ENCODE data around the gene SNRK. TPM values are rescaled to one million over a fixed set of nuclear protein-coding genes. Genes with fewer than 3 reads are reported as not detected.

SNRK gene
- total and polyA plus RNA-seq, 2 of the 13 experiments (the other 11 are each of a cell fraction or from before 2014, with no cell fraction given): 11.4 to 16.1 TPM

GRCh38 chr3:43288850-43289249 is 2.5 kb downstream of the SNRK start (continued):
- TF ChIP-seq BCLAF1 (IDR thresholded peaks at IDR 0.05) (no peak), LCORL (IDR thresholded peaks at IDR 0.05) (no peak), LCORL (CRISPR knock-in tag; IDR thresholded peaks at IDR 0.05) (peak; percentile 57), ZNF816 (CRISPR knock-in tag; IDR thresholded peaks at IDR 0.05; ENCODE audit: borderline replicate concordance) (no peak), ZMYM3 (CRISPR knock-in tag; IDR thresholded peaks at IDR 0.05) (peak; percentile 39; the same call in 1 of the 2 replicates), GMEB1 (CRISPR knock-in tag; IDR thresholded peaks at IDR 0.05; ENCODE audit: borderline replicate concordance) (no peak), TEAD3 (CRISPR knock-in tag; optimal IDR thresholded peaks at IDR 0.05; ENCODE audit: borderline replicate concordance) (peak; percentile 86), U2AF2 (IDR thresholded peaks at IDR 0.05; ENCODE audit: low read depth, low read length) (no peak), GABPB1 (CRISPR knock-in tag; IDR thresholded peaks at IDR 0.05) (no peak), ZNF34 (CRISPR knock-in tag; IDR thresholded peaks at IDR 0.05; ENCODE audit: borderline replicate concordance) (no peak), ATF3 (CRISPR knock-in tag; IDR thresholded peaks at IDR 0.05) (no peak), TCF7 (IDR thresholded peaks at IDR 0.05; ENCODE audit: low read depth) (peak; percentile 52; the same call in 1 of the 2 replicates), ZNF256 (CRISPR knock-in tag; conservative IDR thresholded peaks at IDR 0.05) (no peak), HHEX (CRISPR knock-in tag; IDR thresholded peaks at IDR 0.05) (no peak), THAP9 (CRISPR knock-in tag; IDR thresholded peaks at IDR 0.05; ENCODE audit: borderline replicate concordance) (no peak), ZSCAN21 (CRISPR knock-in tag; IDR thresholded peaks at IDR 0.05; ENCODE audit: borderline replicate concordance) (no peak), KAT7 (CRISPR knock-in tag; IDR thresholded peaks at IDR 0.05; ENCODE audit: borderline replicate concordance) (peak; percentile 76; the same call in 1 of the 2 replicates), CC2D1A (CRISPR knock-in tag; IDR thresholded peaks at IDR 0.05) (no peak), TP53 (CRISPR knock-in tag; conservative IDR thresholded peaks at IDR 0.05) (no peak), ZNF430 (CRISPR knock-in tag; IDR thresholded peaks at IDR 0.05) (no peak), HNRNPL (IDR thresholded peaks at IDR 0.05; ENCODE audit: low read depth, low read length) (no peak), RBM22 (optimal IDR thresholded peaks at IDR 0.05; ENCODE audit: low read length) (no peak), ZNF83 (CRISPR knock-in tag; IDR thresholded peaks at IDR 0.05; ENCODE audit: borderline replicate concordance) (no peak)
- TF ChIP-seq, protein P1, sequence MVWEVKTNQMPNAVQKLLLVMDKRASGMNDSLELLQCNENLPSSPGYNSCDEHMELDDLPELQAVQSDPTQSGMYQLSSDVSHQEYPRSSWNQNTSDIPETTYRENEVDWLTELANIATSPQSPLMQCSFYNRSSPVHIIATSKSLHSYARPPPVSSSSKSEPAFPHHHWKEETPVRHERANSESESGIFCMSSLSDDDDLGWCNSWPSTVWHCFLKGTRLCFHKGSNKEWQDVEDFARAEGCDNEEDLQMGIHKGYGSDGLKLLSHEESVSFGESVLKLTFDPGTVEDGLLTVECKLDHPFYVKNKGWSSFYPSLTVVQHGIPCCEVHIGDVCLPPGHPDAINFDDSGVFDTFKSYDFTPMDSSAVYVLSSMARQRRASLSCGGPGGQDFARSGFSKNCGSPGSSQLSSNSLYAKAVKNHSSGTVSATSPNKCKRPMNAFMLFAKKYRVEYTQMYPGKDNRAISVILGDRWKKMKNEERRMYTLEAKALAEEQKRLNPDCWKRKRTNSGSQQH (CRISPR knock-in tag; IDR thresholded peaks at IDR 0.05; ENCODE audit: low read depth): 0 out of 2 replicates have a peak, but pooled peaks have one; percentile 12

All from HepG2 (cell line).